ENCODE measurements around the gene RNF145.

RNF145 gene

GRCh38 chr5:159202151-159202550 lies 7.2 kb downstream of the RNF145 start:
- no peaks in the 10 kb centered on the region for H3K9me3 ChIP-seq (ENCODE audit: control insufficient read depth, low read length)
- no peaks in the 10 kb centered on the region for H3K27me3 ChIP-seq (ENCODE audit: control insufficient read depth, insufficient read depth, low read length)
- no peaks in the 10 kb centered on the region for H3K36me3 ChIP-seq (ENCODE audit: control insufficient read depth, insufficient read depth, low read length)
- no peak overlapping the region for H3K9ac ChIP-seq (ENCODE audit: low read length)
- no peak overlapping the region for H3K4me3 ChIP-seq (ENCODE audit: low read length)
- H3K4me1 ChIP-seq (ENCODE audit: control insufficient read depth, insufficient read depth, low read length), result peaks cover 7% of the 10 kb centered on the region

- no peaks in the 10 kb centered on the region for H3K9me3 ChIP-seq (ENCODE audit: control insufficient read depth, low read length)
- H3K36me3 ChIP-seq (ENCODE audit: control insufficient read depth, insufficient read depth, low read length), result no peaks in the 10 kb centered on the region
- peaks cover 7% of the 10 kb centered on the region for H3K4me1 ChIP-seq (ENCODE audit: control insufficient read depth, insufficient read depth, low read length)
- no peak overlapping the region for H3K9ac ChIP-seq (ENCODE audit: low read length)
- H3K4me3 ChIP-seq (ENCODE audit: low read length), result no peak overlapping the region
- H3K27me3 ChIP-seq (ENCODE audit: control insufficient read depth, insufficient read depth, low read length), result no peaks in the 10 kb centered on the region
Observed at GRCh38 chr5:159199780-159200179, 9.6 kb downstream of the RNF145 start.

DNA sequence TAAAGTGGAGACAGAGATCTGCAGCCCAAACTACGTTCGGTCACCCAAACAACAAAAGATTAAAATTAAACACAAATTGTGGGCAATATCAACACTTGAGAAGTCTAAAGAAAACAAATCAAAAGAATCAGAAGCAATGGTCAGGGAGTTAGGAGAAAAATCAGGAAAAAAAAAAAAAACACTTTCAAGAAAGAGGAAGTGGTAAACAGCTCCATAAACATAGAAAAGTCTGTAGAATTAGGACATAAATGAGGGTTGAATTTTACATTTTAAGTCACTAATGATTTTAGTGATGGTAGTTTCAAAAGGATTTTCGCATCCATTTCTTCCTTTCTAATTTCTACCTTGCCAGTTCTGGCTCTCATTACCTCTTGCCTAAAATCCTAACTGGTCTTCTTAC lies 10.1 kb downstream of the RNF145 start:
- no peak overlapping the region for H3K4me3 ChIP-seq (ENCODE audit: low read length)
- H3K9ac ChIP-seq (ENCODE audit: low read length), result no peak overlapping the region
- peaks cover 7% of the 10 kb centered on the region for H3K4me1 ChIP-seq (ENCODE audit: control insufficient read depth, insufficient read depth, low read length)
- H3K36me3 ChIP-seq (ENCODE audit: control insufficient read depth, insufficient read depth, low read length), result no peaks in the 10 kb centered on the region
- H3K9me3 ChIP-seq (ENCODE audit: control insufficient read depth, low read length), result no peaks in the 10 kb centered on the region
- H3K27me3 ChIP-seq (ENCODE audit: control insufficient read depth, insufficient read depth, low read length), result no peaks in the 10 kb centered on the region

DNA sequence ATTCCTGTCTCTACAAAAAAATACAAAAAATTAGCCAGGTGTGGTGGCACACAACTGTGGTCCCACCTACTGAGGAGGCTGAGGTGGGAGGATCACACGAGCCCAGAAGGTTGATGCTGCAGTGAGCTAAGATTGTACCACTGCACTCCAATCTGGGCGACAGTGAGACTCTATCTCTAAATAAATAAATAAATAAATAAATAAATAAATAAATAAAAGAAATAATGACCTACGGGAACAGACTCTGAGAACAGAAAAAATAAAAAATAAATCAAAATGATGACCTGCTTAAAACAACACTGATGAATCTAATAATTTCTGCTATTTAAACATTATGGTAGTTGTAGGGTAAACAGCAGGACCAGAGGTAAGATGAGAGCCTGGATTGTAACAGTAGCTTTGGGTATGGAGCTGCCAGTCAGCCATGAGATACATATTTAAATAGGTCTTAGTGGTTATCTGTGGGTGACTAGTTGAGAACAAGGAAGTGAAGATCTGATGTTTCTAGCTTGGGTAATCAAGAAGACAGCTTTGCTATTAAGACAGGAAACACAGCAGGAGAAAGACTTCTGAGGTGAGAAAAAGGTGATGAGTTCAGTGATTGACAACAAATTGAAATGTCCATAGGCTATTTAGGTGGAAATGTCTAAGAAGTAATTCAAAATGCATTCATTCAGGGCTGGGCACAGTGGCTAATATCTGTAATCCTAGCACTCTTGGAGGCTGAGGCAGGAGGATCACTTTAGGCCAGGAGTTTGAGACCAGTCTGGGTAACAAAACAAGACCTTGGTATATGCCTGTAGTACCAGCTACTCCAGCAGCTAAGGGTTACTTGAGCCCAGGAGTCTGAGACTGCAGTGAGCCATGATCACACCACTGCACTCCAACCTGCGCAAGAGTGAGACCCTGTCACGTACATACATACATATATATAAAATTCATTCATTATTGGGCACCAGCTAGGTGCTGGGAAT lies 11.0 kb downstream of the RNF145 start:
- no peak overlapping the region for H3K4me3 ChIP-seq (ENCODE audit: low read length)
- no peaks in the 10 kb centered on the region for H3K27me3 ChIP-seq (ENCODE audit: control insufficient read depth, insufficient read depth, low read length)
- no peak overlapping the region for H3K9ac ChIP-seq (ENCODE audit: low read length)
- H3K9me3 ChIP-seq (ENCODE audit: control insufficient read depth, low read length), result no peaks in the 10 kb centered on the region
- H3K36me3 ChIP-seq (ENCODE audit: control insufficient read depth, insufficient read depth, low read length), result no peaks in the 10 kb centered on the region
- peaks cover 7% of the 10 kb centered on the region for H3K4me1 ChIP-seq (ENCODE audit: control insufficient read depth, insufficient read depth, low read length)

DNA sequence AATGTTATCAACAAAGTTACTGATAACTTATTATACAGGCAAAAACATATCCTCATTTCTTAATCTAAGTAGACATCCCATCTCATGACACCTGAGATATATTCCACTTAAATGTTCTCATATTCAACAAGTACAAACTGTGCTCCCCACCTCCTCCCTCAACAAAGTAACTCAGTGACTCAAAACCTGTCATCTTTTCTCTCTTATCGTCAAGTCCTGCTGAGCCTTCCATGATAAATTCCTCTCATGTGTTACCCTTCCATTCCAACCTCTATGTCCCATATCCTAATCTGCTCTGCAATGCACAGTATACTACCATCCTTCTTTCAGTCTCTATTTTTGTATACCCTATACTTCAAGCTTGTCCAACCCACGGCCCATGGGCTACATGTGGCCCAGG lies 13.6 kb downstream of the RNF145 start:
- Histone ChIP-seq H3K9ac (ENCODE audit: low read length) (no peak overlapping the region), H3K9me3 (ENCODE audit: control insufficient read depth, low read length) (no peaks in the 10 kb centered on the region), H3K4me1 (ENCODE audit: control insufficient read depth, insufficient read depth, low read length) (peaks cover 7% of the 10 kb centered on the region), H3K36me3 (ENCODE audit: control insufficient read depth, insufficient read depth, low read length) (no peaks in the 10 kb centered on the region), H3K4me3 (ENCODE audit: low read length) (no peak overlapping the region), H3K27me3 (ENCODE audit: control insufficient read depth, insufficient read depth, low read length) (no peaks in the 10 kb centered on the region)

DNA sequence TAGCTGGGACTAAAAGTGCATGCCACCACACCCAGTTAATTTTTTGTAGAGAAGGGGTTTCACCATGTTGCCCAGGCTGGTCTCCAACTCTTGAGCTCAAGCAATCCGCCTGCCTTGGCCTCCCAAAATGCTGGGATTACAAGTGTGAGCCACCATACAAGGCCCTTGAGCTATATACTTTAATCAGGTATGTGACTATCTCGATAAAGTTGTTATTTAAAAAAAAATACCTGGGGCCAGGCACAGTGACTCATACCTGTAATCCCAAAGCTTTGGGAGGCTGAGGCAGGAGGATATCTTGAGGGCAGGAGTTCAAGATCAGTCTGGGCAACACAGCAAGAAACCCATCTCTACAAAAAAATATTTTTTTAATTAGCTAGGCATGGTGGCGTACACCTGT lies 19.2 kb downstream of the RNF145 start:
- Histone ChIP-seq H3K9ac (ENCODE audit: low read length) (no peak overlapping the region), H3K36me3 (ENCODE audit: control insufficient read depth, insufficient read depth, low read length) (no peaks in the 10 kb centered on the region), H3K4me1 (ENCODE audit: control insufficient read depth, insufficient read depth, low read length) (peaks cover 19% of the 10 kb centered on the region), H3K27me3 (ENCODE audit: control insufficient read depth, insufficient read depth, low read length) (no peaks in the 10 kb centered on the region), H3K4me3 (ENCODE audit: low read length) (no peak overlapping the region), H3K9me3 (ENCODE audit: control insufficient read depth, low read length) (no peaks in the 10 kb centered on the region)

DNA sequence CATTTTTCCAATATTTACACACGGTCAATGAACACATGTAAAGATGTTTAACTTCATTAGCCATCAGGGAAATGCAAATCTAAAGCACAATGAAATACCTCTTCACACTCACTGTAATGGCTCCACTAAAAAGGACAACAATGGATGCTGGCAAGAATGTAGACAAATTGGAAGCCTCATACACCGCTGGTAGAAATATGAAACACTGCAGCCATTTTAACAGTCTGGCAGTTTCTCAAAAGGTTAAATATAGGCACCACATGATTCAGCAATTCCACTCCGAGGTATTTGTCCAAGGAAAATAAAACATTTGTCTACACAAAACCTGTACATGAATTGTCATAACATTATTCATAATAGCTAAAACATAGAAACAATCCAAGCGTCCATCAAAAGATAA lies 20.0 kb downstream of the RNF145 start:
- Histone ChIP-seq H3K9me3 (ENCODE audit: control insufficient read depth, low read length) (no peaks in the 10 kb centered on the region), H3K36me3 (ENCODE audit: control insufficient read depth, insufficient read depth, low read length) (no peaks in the 10 kb centered on the region), H3K4me3 (ENCODE audit: low read length) (no peak overlapping the region), H3K27me3 (ENCODE audit: control insufficient read depth, insufficient read depth, low read length) (no peaks in the 10 kb centered on the region), H3K9ac (ENCODE audit: low read length) (no peak overlapping the region), H3K4me1 (ENCODE audit: control insufficient read depth, insufficient read depth, low read length) (peaks cover 23% of the 10 kb centered on the region)

- no peaks in the 10 kb centered on the region for H3K9me3 ChIP-seq (ENCODE audit: control insufficient read depth, low read length)
- peaks cover 23% of the 10 kb centered on the region for H3K4me1 ChIP-seq (ENCODE audit: control insufficient read depth, insufficient read depth, low read length)
- no peaks in the 10 kb centered on the region for H3K36me3 ChIP-seq (ENCODE audit: control insufficient read depth, insufficient read depth, low read length)
- H3K4me3 ChIP-seq (ENCODE audit: low read length), result no peak overlapping the region
- H3K27me3 ChIP-seq (ENCODE audit: control insufficient read depth, insufficient read depth, low read length), result no peaks in the 10 kb centered on the region
- no peak overlapping the region for H3K9ac ChIP-seq (ENCODE audit: low read length)
Observed at GRCh38 chr5:159187719-159188118, 21.6 kb downstream of the RNF145 start.

- no peaks in the 10 kb centered on the region for H3K27me3 ChIP-seq (ENCODE audit: control insufficient read depth, insufficient read depth, low read length)
- no peak overlapping the region for H3K4me3 ChIP-seq (ENCODE audit: low read length)
- H3K4me1 ChIP-seq (ENCODE audit: control insufficient read depth, insufficient read depth, low read length), result peaks cover 23% of the 10 kb centered on the region
- no peak overlapping the region for H3K9ac ChIP-seq (ENCODE audit: low read length)
- no peaks in the 10 kb centered on the region for H3K36me3 ChIP-seq (ENCODE audit: control insufficient read depth, insufficient read depth, low read length)
- H3K9me3 ChIP-seq (ENCODE audit: control insufficient read depth, low read length), result no peaks in the 10 kb centered on the region
Observed at GRCh38 chr5:159186319-159186718, 23.0 kb downstream of the RNF145 start.

DNA sequence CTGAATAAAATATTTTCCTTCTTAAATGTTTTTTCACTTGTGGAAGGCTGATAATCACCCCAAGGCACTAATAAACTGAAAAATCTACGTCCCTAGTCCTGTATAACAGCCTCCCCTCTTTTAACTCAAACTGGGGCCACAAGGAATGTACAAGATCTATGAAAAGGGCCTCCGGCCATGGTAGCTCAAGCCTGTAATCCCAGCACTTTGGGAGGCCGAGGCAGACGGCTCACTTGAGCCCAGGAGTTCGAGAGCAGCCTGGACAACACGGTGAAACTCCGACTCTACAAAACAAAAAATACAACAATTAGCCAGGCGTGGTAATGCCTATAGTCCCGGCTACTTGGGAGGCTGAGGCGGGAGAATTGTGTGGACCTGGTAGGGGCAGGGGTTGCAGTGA lies 23.6 kb downstream of the RNF145 start:
- H3K9me3 ChIP-seq (ENCODE audit: control insufficient read depth, low read length), result no peaks in the 10 kb centered on the region
- no peaks in the 10 kb centered on the region for H3K27me3 ChIP-seq (ENCODE audit: control insufficient read depth, insufficient read depth, low read length)
- H3K9ac ChIP-seq (ENCODE audit: low read length), result no peak overlapping the region
- H3K36me3 ChIP-seq (ENCODE audit: control insufficient read depth, insufficient read depth, low read length), result no peaks in the 10 kb centered on the region
- H3K4me1 ChIP-seq (ENCODE audit: control insufficient read depth, insufficient read depth, low read length), result peaks cover 23% of the 10 kb centered on the region
- H3K4me3 ChIP-seq (ENCODE audit: low read length), result no peak overlapping the region

DNA sequence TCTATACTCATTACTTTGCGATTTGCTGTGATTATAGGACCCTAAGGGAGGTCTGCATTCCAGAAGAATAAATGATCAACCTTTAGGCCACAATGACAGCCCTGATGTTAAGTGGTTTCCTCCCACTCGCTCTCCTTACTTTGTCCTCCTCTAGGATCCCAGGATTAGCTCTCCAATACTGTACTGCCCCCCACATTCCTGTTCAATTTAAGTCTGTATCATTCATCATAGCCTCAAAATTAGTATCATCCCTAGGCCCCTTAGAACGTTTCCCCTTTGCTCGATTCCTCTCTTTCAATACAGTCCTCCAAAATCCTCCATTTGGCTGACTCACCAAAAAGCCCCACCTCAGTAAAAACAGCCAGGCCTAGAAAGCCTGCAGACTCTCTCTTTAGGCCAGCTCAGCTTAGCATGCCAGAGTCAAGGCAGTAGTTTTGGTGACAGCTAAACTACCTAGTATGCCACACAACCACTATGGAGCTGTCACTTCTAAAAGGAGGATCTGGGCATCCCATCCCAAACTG lies 24.4 kb downstream of the RNF145 start:
- no peaks in the 10 kb centered on the region for H3K36me3 ChIP-seq (ENCODE audit: control insufficient read depth, insufficient read depth, low read length)
- H3K4me3 ChIP-seq (ENCODE audit: low read length), result no peak overlapping the region
- H3K9me3 ChIP-seq (ENCODE audit: control insufficient read depth, low read length), result no peaks in the 10 kb centered on the region
- H3K4me1 ChIP-seq (ENCODE audit: control insufficient read depth, insufficient read depth, low read length), result peaks cover 27% of the 10 kb centered on the region
- H3K27me3 ChIP-seq (ENCODE audit: control insufficient read depth, insufficient read depth, low read length), result no peaks in the 10 kb centered on the region
- no peak overlapping the region for H3K9ac ChIP-seq (ENCODE audit: low read length)

GRCh38 chr5:159184236-159184635 lies 25.1 kb downstream of the RNF145 start:
- H3K27me3 ChIP-seq (ENCODE audit: control insufficient read depth, insufficient read depth, low read length), result no peaks in the 10 kb centered on the region
- H3K4me1 ChIP-seq (ENCODE audit: control insufficient read depth, insufficient read depth, low read length), result peaks cover 34% of the 10 kb centered on the region
- no peak overlapping the region for H3K9ac ChIP-seq (ENCODE audit: low read length)
- H3K4me3 ChIP-seq (ENCODE audit: low read length), result no peak overlapping the region
- no peaks in the 10 kb centered on the region for H3K9me3 ChIP-seq (ENCODE audit: control insufficient read depth, low read length)
- no peaks in the 10 kb centered on the region for H3K36me3 ChIP-seq (ENCODE audit: control insufficient read depth, insufficient read depth, low read length)

All from mucosa of stomach (tissue), 1 donor.